ENCODE results near the gene INPP5K.
A peak's percentile ranks its signal among the peaks of the same experiment; 100 is the strongest.

Gene INPP5K

GRCh38 chr17:1484676-1485422 lies 31.6 kb downstream of the INPP5K start:
- DNase-seq: peak; percentile 39 to 50

DNA sequence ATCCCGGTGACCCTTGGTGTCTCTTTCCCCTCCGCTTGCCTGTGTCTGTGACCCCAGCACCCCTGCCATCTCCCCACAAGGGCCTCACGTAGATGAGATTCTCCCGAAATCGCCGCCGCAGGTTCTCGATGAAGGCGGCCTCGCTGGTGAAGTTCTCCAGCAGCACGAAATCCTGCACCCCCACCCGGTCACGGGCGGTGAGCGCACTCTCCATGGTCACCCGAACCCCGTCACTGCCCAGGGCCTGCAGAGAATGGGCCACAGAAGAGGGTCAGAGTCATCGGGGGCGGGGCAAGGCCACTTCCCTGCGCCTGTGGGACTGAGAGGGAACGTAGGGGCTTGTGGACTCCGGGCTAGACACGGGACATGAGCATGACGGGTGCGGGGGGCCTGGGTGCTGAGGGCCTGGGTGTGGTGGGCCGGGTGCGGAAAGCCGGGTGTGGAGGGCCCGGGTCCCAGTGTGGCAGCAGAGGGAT lies 32.3 kb downstream of the INPP5K start:
- no peak for DNase-seq

DNA sequence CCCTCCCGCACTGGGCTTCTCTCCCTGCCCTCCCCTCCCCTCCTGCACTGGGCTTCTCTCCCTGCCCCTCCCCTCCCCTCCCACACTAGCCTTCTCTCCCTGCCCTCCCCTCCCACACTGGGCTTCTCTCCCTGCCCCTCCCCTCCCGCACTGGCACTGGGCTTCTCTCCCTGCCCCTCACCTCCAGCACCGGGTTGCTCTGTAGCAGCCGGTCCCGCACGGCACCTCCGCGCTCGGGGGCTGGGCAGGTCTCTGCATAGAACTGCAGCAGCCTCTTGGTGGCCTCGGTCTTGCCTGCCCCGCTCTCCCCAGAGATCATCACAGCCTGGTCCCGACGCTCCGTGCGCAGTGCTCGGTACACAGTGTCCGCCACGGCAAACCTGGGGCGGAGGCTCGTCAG lies 33.7 kb downstream of the INPP5K start:
- no peak for DNase-seq

- DNase-seq: no peak
Measured at GRCh38 chr17:1481736-1482135, 34.7 kb downstream of the INPP5K start.

DNA sequence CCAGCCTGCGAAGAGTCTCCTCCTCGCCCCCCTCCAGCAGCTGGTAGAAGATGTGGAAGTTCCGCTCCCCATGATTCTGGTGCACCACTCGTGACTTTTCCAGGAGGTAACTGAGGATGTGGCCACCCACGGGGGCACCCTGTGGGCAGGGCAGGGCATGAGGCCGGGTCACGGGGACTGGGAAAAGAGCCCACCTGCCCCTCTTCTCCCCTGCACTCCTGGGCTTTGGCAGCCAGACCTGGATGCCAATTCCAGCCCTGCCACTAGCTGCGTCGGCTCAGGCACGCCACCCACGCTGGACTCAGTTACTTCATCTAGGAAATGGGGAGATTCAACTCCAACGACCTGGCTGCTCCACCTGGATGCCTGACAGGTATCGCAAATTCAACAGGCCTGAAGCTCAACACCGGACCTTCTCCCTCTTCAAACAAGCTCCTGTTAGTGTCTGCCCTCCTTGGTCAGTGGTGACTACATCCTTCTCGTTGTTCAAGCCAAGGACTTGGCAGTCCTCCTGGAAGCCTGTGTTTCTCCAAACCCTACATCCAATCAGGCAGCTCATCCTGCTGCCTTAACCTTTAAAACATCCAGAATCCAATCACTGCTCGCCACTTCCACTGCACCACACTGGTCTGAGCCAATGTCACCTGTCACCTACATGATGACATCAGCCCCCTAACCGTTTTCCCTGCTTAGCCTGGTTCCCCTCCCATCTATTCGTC lies 35.5 kb downstream of the INPP5K start:
- DNase-seq: no peak

DNA sequence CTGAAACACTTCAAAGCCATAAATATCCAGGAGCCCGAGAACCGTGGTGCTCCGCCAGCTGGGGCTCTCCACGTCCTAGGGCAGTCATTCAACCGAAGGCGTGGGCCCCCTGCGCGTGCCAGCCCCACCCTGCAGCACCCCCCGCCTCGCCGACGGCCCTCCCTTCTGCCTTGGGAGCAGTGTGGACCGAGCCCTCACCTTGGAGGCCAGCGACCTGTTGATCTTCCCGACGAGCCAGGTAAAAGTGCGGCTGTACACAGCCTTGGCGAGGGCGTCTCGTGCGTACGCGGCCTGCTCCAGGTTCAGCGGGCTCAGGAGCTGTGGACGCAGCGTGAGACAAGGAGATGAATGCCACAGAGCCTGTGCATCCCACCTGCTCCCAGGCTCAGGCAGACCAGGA lies 38.0 kb downstream of the INPP5K start:
- DNase-seq: no peak

- no peak for DNase-seq
Measured at GRCh38 chr17:1475321-1475854, 41.0 kb downstream of the INPP5K start.

DNA sequence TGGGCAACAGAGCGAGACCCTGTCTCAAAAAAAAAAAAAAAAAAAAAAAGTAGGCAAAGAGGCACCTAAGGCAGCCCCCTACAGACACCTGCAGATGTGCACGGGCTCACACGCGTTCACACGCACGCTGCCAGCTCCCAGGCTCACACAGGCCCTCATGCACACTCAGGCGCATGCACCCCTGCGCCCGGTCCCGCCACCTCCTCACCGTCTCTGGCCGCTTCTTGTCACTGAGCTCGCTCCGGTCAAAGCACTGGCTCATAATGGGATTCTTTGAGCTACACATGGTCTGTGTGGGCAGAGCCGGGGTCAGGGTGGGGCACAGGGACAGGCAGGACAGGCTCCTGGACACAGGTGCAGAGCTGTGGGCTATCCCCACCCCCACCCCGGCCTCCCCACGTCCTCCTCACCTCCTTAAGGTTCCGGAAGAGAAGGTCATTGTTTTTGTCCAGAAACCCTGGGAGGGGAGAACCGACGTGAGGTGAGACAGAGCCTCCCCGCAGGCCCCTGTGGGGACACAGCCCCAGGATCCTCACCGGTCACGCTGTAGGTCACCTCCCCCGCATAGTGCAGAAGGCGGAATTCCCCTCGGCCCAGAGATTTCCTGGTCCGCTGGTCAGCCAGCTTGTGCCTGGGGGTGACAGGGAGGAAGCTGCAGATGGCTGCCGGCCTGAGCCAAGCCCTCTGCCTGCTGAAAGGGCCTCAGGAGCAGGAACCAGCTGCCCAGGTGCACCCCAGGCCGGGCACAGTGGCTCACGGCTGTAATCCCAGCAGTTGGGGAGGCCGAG lies 41.8 kb downstream of the INPP5K start:
- no peak for DNase-seq

DNA sequence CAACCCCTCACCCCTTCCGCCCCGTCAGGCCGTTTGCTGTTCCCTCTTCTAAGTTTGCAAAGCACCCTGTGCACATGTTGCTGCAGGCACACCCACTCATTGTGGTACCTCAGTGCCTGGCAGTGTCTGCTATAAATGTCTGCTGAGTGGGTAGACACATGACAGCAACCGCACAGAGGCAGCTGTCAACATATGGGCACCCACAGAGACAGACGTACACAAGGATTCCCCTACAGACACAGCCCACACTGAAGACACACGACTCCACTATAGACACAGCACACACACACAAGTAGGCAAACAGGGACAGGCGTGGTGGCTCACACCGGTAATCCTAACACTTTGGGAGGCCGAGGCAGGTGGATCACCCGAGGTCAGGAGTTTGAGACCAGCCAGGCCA lies 42.6 kb downstream of the INPP5K start:
- peak; percentile 27 to 34 for DNase-seq

DNA sequence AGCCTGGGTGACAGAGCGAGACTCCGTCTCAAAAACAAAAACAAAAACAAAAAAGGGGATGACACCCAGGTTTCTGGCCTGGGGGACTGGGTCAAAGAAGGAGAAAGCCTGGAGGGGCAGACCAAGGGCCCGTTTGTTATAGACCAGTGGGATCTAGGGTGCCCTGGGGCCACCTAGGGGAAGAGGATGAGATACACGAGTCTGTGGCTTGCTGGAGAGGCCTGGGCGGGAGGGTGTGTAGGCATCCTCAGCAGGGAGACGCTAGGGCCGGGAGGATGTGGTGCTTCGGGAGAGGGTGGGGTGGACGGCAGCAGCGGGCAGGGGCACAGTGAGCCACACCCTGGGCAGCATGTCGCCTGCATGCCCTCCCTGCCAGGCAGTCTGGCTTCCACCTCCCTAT lies 43.2 kb downstream of the INPP5K start:
- no peak for DNase-seq

- no peak for DNase-seq
Measured at GRCh38 chr17:1471911-1472821, 44.2 kb downstream of the INPP5K start.

DNA sequence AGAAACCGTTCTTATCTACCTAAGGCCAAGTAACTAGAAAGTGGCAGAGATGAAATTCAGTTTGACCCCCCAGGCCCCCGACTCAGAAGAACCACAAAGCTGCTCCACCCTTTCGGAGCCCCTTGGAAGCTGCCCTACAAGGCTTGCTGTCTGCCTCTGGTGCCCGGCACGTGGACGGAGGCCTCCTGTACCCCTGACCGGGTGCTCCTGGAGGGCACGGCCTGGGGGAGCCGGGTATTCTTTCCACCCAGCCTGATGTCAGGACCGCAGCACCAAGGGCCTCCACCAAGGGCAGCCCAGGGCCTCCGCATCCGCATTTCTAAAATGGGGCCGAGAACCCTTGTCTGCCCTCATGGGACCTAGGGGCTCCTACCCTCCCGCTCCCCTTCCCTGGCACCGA lies 44.9 kb downstream of the INPP5K start:
- no peak for DNase-seq

GRCh38 chr17:1470755-1471462 lies 45.5 kb downstream of the INPP5K start:
- no peak for DNase-seq

- no peak for DNase-seq
Measured at GRCh38 chr17:1470071-1470754, 46.2 kb downstream of the INPP5K start.

GRCh38 chr17:1469231-1469852 lies 47.1 kb downstream of the INPP5K start:
- no peak for DNase-seq

- no peak for DNase-seq
Measured at GRCh38 chr17:1467898-1468492, 48.4 kb downstream of the INPP5K start.

- DNase-seq: no peak
Measured at GRCh38 chr17:1467258-1467657, 49.2 kb downstream of the INPP5K start.

DNA sequence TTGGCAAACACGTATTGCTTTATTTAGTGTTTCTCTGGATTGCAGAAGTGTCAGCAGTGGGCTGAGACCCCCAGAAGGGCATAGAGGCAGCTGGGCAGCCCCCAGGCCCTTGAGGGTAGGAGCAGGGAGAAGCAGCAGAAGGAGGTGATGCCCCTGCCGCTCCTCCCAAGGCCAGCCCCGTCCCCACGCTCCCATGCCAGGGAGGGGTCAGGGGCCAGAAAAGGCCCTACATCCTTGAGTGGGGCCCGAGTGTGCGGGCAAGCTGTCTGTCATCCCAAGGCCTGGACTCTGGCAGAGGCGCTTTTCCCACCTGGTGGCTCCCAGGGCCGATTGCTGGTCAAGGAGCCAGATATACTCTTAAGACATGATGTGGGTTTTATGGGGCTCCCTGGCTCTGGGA lies 52.2 kb downstream of the INPP5K start:
- no peak for DNase-seq

- no peak for DNase-seq
Measured at GRCh38 chr17:1462164-1463112, 54.0 kb downstream of the INPP5K start.
